ENCODE measurements around the gene REXO1. TPM values are rescaled to one million over a fixed set of nuclear protein-coding genes. Genes with fewer than 3 reads are reported as not detected.

The REXO1 gene
- total RNA-seq, 1 experiment from 2014 or later: 56.8 TPM

DNA sequence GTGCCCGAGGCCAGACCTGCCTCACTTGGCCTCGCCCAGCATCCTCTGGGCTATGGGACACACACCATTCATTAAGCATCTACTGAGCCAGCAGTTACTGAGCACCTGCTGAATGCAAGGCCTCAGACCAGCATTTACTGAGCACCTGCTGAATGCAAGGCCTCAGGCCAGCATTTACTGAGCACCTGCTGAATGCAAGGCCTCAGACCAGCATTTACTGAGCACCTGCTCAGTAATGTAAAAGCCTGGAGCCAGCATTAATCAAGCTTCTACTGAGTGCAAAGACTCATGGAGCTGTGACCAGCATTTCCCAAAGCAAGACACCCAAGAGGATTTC, 39.9 kb downstream of the REXO1 start:
- Mint-ChIP-seq H3K36me3 (ENCODE audit: insufficient read depth in 1 of 3, low read depth in 3 of 3) (peaks cover 0 to 2% (median 0%) of the 10 kb centered on the region in 3 experiments; a peak in 2 of 7 replicates), H3K27ac (no peak overlapping the region), H3K27me3 (ENCODE audit: low read depth) (peaks cover 9% of the 10 kb centered on the region), H3K4me3 (no peak overlapping the region; a peak in 1 of 5 replicates), H3K9me3 (no peaks in the 10 kb centered on the region; a peak in 1 of 5 replicates), H3K4me1 (peaks cover 6 to 8% of the 10 kb centered on the region in 2 experiments)
- Histone ChIP-seq H2AFZ (ENCODE audit: low read length) (no peak overlapping the region), H3K23ac (ENCODE audit: insufficient read length, low read depth, low read length) (no peak overlapping the region), H3K4me1 (ENCODE audit: insufficient read depth, low read length) (no peaks in the 10 kb centered on the region), H2BK20ac (ENCODE audit: low read depth, low read length, poor library complexity, severe bottlenecking) (no peak overlapping the region), H2BK12ac (ENCODE audit: insufficient read length, low read depth, low read length) (no peak overlapping the region), H3K27ac (ENCODE audit: insufficient read length, low read depth, low read length) (no peak overlapping the region), H3K4ac (ENCODE audit: low read depth, low read length) (no peak overlapping the region), H2AK5ac (ENCODE audit: insufficient read length, low read length) (no peak overlapping the region), H3K9me3 (ENCODE audit: control insufficient read depth, low read depth, low read length) (no peaks in the 10 kb centered on the region), H4K91ac (ENCODE audit: insufficient read length, low read depth, low read length) (no peak overlapping the region), H4K8ac (replicated peaks; ENCODE audit: insufficient read length, low read depth, low read length) (no peak overlapping the region), H3K27me3 (ENCODE audit: insufficient read depth, low read length) (no peaks in the 10 kb centered on the region), H3K23me2 (ENCODE audit: insufficient read length, low read depth, low read length, poor library complexity, severe bottlenecking) (peaks cover 3% of the 10 kb centered on the region), H3T11ph (ENCODE audit: low read length) (no peak overlapping the region), H3K79me2 (ENCODE audit: insufficient read depth, low read length) (no peaks in the 10 kb centered on the region), H3K4me2 (ENCODE audit: insufficient read depth, insufficient read length, low read length) (no peak overlapping the region), H3K18ac (ENCODE audit: insufficient read length, low read depth, low read length) (no peak overlapping the region), H3K14ac (ENCODE audit: insufficient read depth, low read length) (no peak overlapping the region), H3K79me1 (ENCODE audit: insufficient read depth, low read depth, low read length, poor library complexity, severe bottlenecking) (no peaks in the 10 kb centered on the region), H2BK120ac (ENCODE audit: low read depth, low read length, poor library complexity, severe bottlenecking) (no peak overlapping the region), H2BK5ac (ENCODE audit: insufficient read length, low read length) (no peak overlapping the region), H2BK15ac (ENCODE audit: low read depth, low read length) (no peak overlapping the region), H3K9ac (ENCODE audit: extremely low read depth, insufficient read length, low read length) (no peak overlapping the region), H4K20me1 (ENCODE audit: control insufficient read depth, insufficient read depth, insufficient read length) (peaks cover 2% of the 10 kb centered on the region), H3K56ac (ENCODE audit: insufficient read length, low read depth, low read length) (no peak overlapping the region), H4K5ac (ENCODE audit: insufficient read length, low read depth, low read length) (no peak overlapping the region)
- no peak for DNase-seq
- TF ChIP-seq, protein P1, sequence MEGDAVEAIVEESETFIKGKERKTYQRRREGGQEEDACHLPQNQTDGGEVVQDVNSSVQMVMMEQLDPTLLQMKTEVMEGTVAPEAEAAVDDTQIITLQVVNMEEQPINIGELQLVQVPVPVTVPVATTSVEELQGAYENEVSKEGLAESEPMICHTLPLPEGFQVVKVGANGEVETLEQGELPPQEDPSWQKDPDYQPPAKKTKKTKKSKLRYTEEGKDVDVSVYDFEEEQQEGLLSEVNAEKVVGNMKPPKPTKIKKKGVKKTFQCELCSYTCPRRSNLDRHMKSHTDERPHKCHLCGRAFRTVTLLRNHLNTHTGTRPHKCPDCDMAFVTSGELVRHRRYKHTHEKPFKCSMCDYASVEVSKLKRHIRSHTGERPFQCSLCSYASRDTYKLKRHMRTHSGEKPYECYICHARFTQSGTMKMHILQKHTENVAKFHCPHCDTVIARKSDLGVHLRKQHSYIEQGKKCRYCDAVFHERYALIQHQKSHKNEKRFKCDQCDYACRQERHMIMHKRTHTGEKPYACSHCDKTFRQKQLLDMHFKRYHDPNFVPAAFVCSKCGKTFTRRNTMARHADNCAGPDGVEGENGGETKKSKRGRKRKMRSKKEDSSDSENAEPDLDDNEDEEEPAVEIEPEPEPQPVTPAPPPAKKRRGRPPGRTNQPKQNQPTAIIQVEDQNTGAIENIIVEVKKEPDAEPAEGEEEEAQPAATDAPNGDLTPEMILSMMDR (conservative IDR thresholded peaks at IDR 0.05): no peak
- WGBS (ENCODE audit: extremely low coverage, insufficient read length, low lambda C conversion rate): no CpG with 5 or more reads among the region's 2 CpGs
